ENCODE data around the gene ZNF747. TPM values are rescaled to one million over a fixed set of nuclear protein-coding genes. Genes with fewer than 3 reads are reported as not detected.
A peak's percentile ranks its signal among the peaks of the same experiment; 100 is the strongest.

ZNF747 gene
- total and polyA plus RNA-seq, 10 of the 15 experiments (the other 5 are each of a cell fraction or from before 2014, with no cell fraction given): 1.0 to 13.0 (median 7.2) TPM

GRCh38 chr16:30526137-30526822, 8.4 kb downstream of the ZNF747 start, which contains the start of gene ZNF768 (continued):
- TF ChIP-seq ZBTB4 (CRISPR knock-in tag; IDR thresholded peaks at IDR 0.05): no peak
- TF ChIP-seq DPF2 (IDR thresholded peaks at IDR 0.05): peak; percentile 40
- no peak for TF ChIP-seq GABPA (IDR thresholded peaks at IDR 0.05; ENCODE audit: low read depth)
- no peak for TF ChIP-seq SPI1 (IDR thresholded peaks at IDR 0.05; ENCODE audit: borderline replicate concordance, insufficient read depth, low read depth, low read length)
- no peak for TF ChIP-seq IRF5 (IDR thresholded peaks at IDR 0.05; ENCODE audit: borderline replicate concordance)
- no peak for TF ChIP-seq YBX1 (IDR thresholded peaks at IDR 0.05)
- TF ChIP-seq ZNF384 (IDR thresholded peaks at IDR 0.05; ENCODE audit: borderline replicate concordance, low read depth, low read length): no peak
- no peak for TF ChIP-seq IRF4 (IDR thresholded peaks at IDR 0.05; ENCODE audit: low read depth, low read length)
- TF ChIP-seq ATF2 (IDR thresholded peaks at IDR 0.05; ENCODE audit: low read length): no peak
- TF ChIP-seq PRDM15 (CRISPR knock-in tag; IDR thresholded peaks at IDR 0.05): no peak
- TF ChIP-seq, protein P1, sequence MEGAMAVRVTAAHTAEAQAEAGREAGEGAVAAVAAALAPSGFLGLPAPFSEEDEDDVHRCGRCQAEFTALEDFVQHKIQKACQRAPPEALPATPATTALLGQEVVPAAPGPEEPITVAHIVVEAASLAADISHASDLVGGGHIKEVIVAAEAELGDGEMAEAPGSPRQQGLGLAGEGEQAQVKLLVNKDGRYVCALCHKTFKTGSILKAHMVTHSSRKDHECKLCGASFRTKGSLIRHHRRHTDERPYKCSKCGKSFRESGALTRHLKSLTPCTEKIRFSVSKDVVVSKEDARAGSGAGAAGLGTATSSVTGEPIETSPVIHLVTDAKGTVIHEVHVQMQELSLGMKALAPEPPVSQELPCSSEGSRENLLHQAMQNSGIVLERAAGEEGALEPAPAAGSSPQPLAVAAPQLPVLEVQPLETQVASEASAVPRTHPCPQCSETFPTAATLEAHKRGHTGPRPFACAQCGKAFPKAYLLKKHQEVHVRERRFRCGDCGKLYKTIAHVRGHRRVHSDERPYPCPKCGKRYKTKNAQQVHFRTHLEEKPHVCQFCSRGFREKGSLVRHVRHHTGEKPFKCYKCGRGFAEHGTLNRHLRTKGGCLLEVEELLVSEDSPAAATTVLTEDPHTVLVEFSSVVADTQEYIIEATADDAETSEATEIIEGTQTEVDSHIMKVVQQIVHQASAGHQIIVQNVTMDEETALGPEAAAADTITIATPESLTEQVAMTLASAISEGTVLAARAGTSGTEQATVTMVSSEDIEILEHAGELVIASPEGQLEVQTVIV (IDR thresholded peaks at IDR 0.05; ENCODE audit: borderline replicate concordance, partially characterized antibody): no peak
- no peak for TF ChIP-seq WRNIP1 (IDR thresholded peaks at IDR 0.05; ENCODE audit: borderline replicate concordance, low read depth, low read length)
- TF ChIP-seq, protein P2, sequence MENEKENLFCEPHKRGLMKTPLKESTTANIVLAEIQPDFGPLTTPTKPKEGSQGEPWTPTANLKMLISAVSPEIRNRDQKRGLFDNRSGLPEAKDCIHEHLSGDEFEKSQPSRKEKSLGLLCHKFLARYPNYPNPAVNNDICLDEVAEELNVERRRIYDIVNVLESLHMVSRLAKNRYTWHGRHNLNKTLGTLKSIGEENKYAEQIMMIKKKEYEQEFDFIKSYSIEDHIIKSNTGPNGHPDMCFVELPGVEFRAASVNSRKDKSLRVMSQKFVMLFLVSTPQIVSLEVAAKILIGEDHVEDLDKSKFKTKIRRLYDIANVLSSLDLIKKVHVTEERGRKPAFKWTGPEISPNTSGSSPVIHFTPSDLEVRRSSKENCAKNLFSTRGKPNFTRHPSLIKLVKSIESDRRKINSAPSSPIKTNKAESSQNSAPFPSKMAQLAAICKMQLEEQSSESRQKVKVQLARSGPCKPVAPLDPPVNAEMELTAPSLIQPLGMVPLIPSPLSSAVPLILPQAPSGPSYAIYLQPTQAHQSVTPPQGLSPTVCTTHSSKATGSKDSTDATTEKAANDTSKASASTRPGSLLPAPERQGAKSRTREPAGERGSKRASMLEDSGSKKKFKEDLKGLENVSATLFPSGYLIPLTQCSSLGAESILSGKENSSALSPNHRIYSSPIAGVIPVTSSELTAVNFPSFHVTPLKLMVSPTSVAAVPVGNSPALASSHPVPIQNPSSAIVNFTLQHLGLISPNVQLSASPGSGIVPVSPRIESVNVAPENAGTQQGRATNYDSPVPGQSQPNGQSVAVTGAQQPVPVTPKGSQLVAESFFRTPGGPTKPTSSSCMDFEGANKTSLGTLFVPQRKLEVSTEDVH (IDR thresholded peaks at IDR 0.05; ENCODE audit: low read depth, partially characterized antibody): no peak
